ENCODE measurements around the gene ACO2.

The ACO2 gene

GRCh38 chr22:41448189-41448808 lies 20.6 kb upstream of the ACO2 start (continued):
- no peak; the same call in 1 of the 2 replicates for TF ChIP-seq REPIN1 (tag by site-specific recombination; IDR thresholded peaks at IDR 0.05; ENCODE audit: low read depth)
- TF ChIP-seq ZBTB7A (tag by site-specific recombination; IDR thresholded peaks at IDR 0.05; ENCODE audit: low read depth): peak; percentile 84; the same call in 1 of the 2 replicates
- TF ChIP-seq KLF10 (tag by site-specific recombination; IDR thresholded peaks at IDR 0.05): peak; percentile 97
- TF ChIP-seq ZNF48 (tag by site-specific recombination; IDR thresholded peaks at IDR 0.05): no peak
- peak; percentile 68; the same call in 1 of the 2 replicates for TF ChIP-seq TSHZ1 (tag by site-specific recombination; IDR thresholded peaks at IDR 0.05; ENCODE audit: borderline replicate concordance)
- peak; percentile 25 for TF ChIP-seq ZFP69B (tag by site-specific recombination; IDR thresholded peaks at IDR 0.05)
- peak; percentile 80 for TF ChIP-seq ZNF692 (tag by site-specific recombination; IDR thresholded peaks at IDR 0.05)
- TF ChIP-seq, protein P1, sequence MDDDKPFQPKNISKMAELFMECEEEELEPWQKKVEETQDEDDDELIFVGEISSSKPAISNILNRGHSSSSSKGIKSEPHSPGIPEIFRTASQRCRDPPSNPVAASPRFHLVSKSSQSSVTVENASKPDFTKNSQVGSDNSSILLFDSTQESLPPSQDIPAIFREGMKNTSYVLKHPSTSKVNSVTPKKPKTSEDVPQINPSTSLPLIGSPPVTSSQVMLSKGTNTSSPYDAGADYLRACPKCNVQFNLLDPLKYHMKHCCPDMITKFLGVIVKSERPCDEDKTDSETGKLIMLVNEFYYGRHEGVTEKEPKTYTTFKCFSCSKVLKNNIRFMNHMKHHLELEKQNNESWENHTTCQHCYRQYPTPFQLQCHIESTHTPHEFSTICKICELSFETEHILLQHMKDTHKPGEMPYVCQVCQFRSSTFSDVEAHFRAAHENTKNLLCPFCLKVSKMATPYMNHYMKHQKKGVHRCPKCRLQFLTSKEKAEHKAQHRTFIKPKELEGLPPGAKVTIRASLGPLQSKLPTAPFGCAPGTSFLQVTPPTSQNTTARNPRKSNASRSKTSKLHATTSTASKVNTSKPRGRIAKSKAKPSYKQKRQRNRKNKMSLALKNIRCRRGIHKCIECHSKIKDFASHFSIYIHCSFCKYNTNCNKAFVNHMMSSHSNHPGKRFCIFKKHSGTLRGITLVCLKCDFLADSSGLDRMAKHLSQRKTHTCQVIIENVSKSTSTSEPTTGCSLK (tag by site-specific recombination; IDR thresholded peaks at IDR 0.05): no peak
- TF ChIP-seq, protein P2, sequence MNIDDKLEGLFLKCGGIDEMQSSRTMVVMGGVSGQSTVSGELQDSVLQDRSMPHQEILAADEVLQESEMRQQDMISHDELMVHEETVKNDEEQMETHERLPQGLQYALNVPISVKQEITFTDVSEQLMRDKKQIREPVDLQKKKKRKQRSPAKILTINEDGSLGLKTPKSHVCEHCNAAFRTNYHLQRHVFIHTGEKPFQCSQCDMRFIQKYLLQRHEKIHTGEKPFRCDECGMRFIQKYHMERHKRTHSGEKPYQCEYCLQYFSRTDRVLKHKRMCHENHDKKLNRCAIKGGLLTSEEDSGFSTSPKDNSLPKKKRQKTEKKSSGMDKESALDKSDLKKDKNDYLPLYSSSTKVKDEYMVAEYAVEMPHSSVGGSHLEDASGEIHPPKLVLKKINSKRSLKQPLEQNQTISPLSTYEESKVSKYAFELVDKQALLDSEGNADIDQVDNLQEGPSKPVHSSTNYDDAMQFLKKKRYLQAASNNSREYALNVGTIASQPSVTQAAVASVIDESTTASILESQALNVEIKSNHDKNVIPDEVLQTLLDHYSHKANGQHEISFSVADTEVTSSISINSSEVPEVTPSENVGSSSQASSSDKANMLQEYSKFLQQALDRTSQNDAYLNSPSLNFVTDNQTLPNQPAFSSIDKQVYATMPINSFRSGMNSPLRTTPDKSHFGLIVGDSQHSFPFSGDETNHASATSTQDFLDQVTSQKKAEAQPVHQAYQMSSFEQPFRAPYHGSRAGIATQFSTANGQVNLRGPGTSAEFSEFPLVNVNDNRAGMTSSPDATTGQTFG (tag by site-specific recombination; IDR thresholded peaks at IDR 0.05; ENCODE audit: borderline replicate concordance): peak; percentile 78; the same call in 1 of the 2 replicates
- peak; percentile 98 for TF ChIP-seq ZEB2 (tag by site-specific recombination; IDR thresholded peaks at IDR 0.05)
- TF ChIP-seq ZNF701 (tag by site-specific recombination; IDR thresholded peaks at IDR 0.05): no peak
- TF ChIP-seq, protein P3, sequence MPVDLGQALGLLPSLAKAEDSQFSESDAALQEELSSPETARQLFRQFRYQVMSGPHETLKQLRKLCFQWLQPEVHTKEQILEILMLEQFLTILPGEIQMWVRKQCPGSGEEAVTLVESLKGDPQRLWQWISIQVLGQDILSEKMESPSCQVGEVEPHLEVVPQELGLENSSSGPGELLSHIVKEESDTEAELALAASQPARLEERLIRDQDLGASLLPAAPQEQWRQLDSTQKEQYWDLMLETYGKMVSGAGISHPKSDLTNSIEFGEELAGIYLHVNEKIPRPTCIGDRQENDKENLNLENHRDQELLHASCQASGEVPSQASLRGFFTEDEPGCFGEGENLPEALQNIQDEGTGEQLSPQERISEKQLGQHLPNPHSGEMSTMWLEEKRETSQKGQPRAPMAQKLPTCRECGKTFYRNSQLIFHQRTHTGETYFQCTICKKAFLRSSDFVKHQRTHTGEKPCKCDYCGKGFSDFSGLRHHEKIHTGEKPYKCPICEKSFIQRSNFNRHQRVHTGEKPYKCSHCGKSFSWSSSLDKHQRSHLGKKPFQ (tag by site-specific recombination; IDR thresholded peaks at IDR 0.05): peak; percentile 75
- peak; percentile 100 for TF ChIP-seq PATZ1 (tag by site-specific recombination; IDR thresholded peaks at IDR 0.05)
- TF ChIP-seq WT1 (tag by site-specific recombination; IDR thresholded peaks at IDR 0.05): peak; percentile 90
- no peak for TF ChIP-seq GFI1B (tag by site-specific recombination; IDR thresholded peaks at IDR 0.05)
- TF ChIP-seq ZNF391 (tag by site-specific recombination; IDR thresholded peaks at IDR 0.05; ENCODE audit: borderline replicate concordance, low read depth): peak; percentile 95; the same call in 1 of the 2 replicates
- peak; percentile 50; the same call in 1 of the 2 replicates for TF ChIP-seq ZNF843 (tag by site-specific recombination; IDR thresholded peaks at IDR 0.05)
- peak; percentile 91 for TF ChIP-seq SP7 (tag by site-specific recombination; IDR thresholded peaks at IDR 0.05)
- peak; percentile 100 for TF ChIP-seq IKZF3 (tag by site-specific recombination; IDR thresholded peaks at IDR 0.05)
- TF ChIP-seq, protein P4, sequence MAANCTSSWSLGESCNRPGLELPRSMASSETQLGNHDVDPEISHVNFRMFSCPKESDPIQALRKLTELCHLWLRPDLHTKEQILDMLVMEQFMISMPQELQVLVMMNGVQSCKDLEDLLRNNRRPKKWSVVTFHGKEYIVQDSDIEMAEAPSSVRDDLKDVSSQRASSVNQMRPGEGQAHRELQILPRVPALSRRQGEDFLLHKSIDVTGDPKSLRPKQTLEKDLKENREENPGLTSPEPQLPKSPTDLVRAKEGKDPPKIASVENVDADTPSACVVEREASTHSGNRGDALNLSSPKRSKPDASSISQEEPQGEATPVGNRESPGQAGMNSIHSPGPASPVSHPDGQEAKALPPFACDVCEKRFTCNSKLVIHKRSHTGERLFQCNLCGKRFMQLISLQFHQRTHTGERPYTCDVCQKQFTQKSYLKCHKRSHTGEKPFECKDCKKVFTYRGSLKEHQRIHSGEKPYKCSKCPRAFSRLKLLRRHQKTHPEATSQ (tag by site-specific recombination; IDR thresholded peaks at IDR 0.05): peak; percentile 62; the same call in 1 of the 2 replicates
